Duodenal mucosa (tissue), 2 donors: ENCODE results near the gene PGM3.
"Not testable (repeated sequence)": the region's sequence is repeated elsewhere in the genome, so short reads cannot be mapped to it uniquely, and the experiment has no call there.

Experiments
- H3K27ac ChIP-seq: one replicate; pipeline ENCODE4 v1.7.0; 2013; ENCODE audit warnings: low read depth, low read length
- H3K27me3 ChIP-seq, 2 donors: one replicate each; pipeline ENCODE4 v1.7.0; 2013; ENCODE audit warnings: low read length in 2 of 2, control low read depth in 1 of 2; ENCODE audit not compliant: insufficient read depth in 2 of 2, control insufficient read depth in 1 of 2
- H3K36me3 ChIP-seq, 2 donors: one replicate each; pipeline ENCODE4 v1.7.0; 2013; ENCODE audit warnings: low read length in 2 of 2, control low read depth in 1 of 2; ENCODE audit not compliant: insufficient read depth in 2 of 2, control insufficient read depth in 1 of 2
- H3K4me1 ChIP-seq, 2 donors: one replicate each; pipeline ENCODE4 v1.7.0; 2013; ENCODE audit warnings: low read length in 2 of 2, control low read depth in 1 of 2; ENCODE audit not compliant: insufficient read depth in 2 of 2, control insufficient read depth in 1 of 2
- H3K4me3 ChIP-seq, 2 donors: one replicate each; pipeline ENCODE4 v1.7.0; 2013; ENCODE audit warnings: low read length in 2 of 2, low read depth in 1 of 2
- H3K9ac ChIP-seq, 2 donors: one replicate each; pipeline ENCODE4 v1.7.0; 2013; ENCODE audit warnings: low read length in 2 of 2, low read depth in 1 of 2
- H3K9me3 ChIP-seq, 2 donors: one replicate each; pipeline ENCODE4 v1.7.0; 2013; ENCODE audit warnings: low read length in 2 of 2, control low read depth in 1 of 2; ENCODE audit not compliant: control insufficient read depth in 1 of 2

The PGM3 gene

DNA sequence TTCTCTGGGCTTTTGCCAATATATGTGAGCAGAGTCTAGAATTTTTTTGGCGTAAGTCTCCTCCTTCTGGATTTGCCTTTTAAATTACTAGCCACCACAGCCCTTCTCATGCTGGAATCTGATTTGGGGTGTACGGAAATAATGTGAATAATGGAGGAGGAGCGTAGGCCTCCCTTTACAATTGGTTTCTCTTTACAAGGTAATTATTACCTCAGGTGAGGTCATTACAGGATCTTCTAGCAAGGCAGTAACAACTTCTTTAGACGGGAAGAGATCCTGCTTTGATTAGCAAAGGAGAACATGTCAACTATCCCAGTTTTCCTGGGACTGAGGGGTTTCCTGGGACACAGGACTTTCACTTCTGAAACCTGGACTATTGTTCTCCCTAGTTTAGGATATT is 9.0 kb upstream of the PGM3 start:
- H3K9me3 ChIP-seq = no peaks in the 10 kb centered on the region
- H3K4me1 ChIP-seq = no peaks in the 10 kb centered on the region
- H3K36me3 ChIP-seq = peaks cover 0 to 5% of the 10 kb centered on the region in 2 donors
- no peaks in the 10 kb centered on the region for H3K27me3 ChIP-seq
- no peak overlapping the region for H3K9ac ChIP-seq
- no peak overlapping the region for H3K4me3 ChIP-seq
- H3K27ac ChIP-seq = no peak overlapping the region

DNA sequence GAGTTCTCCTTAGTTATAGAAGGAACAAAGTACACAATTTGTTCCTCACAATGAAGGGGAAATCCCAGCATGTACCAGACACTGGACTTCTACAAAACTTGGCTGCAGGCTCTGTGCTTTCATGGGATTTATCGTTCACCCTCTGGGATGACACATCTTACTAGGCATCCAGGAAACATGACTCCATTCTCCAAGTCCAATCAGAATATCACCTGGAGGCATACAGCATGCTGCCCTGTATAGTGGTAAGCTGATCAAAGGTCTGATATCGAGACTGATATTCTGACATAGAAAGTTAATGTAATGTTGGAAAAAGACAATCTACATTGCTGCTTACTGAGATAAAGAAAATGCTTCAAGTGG is 6.8 kb upstream of the PGM3 start:
- no peak overlapping the region for H3K27ac ChIP-seq

DNA sequence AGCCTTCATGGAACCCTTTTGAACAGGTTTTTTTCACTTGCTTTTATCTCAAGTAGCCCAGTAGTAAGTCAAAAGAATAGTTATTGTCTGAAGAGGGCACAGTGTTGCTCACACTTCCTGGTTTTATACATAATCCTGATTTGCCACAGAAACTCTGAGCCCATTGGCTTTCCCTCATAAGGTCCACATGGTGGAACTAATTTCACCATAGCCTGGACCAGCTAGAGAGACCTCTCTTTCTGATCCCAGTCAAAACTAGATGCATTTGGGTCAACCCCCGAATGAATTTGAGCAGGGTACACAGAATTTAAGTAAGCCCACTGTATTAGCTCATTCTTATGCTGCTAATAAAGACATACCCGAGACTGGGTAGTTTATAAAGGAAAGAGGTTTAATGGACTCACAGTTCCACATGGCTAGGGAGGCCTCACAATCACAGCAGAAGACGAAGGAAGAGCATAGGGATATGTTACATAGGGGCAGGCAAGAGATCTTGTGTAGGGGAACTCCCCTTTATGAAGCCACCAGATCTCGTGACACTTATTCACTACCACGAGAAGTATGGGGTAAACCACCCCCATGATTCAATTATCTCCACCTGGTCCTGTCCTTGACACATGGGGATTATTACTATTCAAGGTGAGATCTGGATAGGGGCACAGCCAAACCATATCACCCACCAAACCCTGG is 6.3 kb upstream of the PGM3 start:
- Histone ChIP-seq H3K4me1 (peaks cover 2 to 3% of the 10 kb centered on the region in 2 donors), H3K4me3 (no peak overlapping the region), H3K27ac (no peak overlapping the region), H3K9me3 (no peaks in the 10 kb centered on the region), H3K27me3 (no peaks in the 10 kb centered on the region), H3K36me3 (peaks cover 5% of the 10 kb centered on the region in 2 donors), H3K9ac (no peak overlapping the region)

More for the DNA sequence above, 6.8 kb upstream of the PGM3 start:
- Histone ChIP-seq H3K4me1 (no peaks in the 10 kb centered on the region), H3K9ac (no peak overlapping the region), H3K4me3 (no peak overlapping the region), H3K36me3 (peaks cover 5% of the 10 kb centered on the region in 2 donors), H3K9me3 (no peaks in the 10 kb centered on the region), H3K27me3 (no peaks in the 10 kb centered on the region)

- peaks cover 5% of the 10 kb centered on the region in 2 donors for H3K36me3 ChIP-seq
- H3K27ac ChIP-seq = no peak overlapping the region
- no peaks in the 10 kb centered on the region for H3K9me3 ChIP-seq
- peaks cover 4 to 6% of the 10 kb centered on the region in 2 donors for H3K4me1 ChIP-seq
- H3K27me3 ChIP-seq = no peaks in the 10 kb centered on the region
- H3K4me3 ChIP-seq = no peak overlapping the region
- H3K9ac ChIP-seq = no peak overlapping the region
These were observed 5.6 kb upstream of the PGM3 start for GRCh38 chr6:83198486-83199172.

GRCh38 chr6:83193747-83194566 is 892 bp upstream of the PGM3 start:
- H3K27ac ChIP-seq = peak overlapping the region; percentile 61
- peak overlapping the region; percentile 83 to 86 for H3K9ac ChIP-seq
- H3K4me1 ChIP-seq = peaks cover 19 to 20% of the 10 kb centered on the region in 2 donors
- no peaks in the 10 kb centered on the region for H3K9me3 ChIP-seq
- H3K27me3 ChIP-seq = no peaks in the 10 kb centered on the region
- peak overlapping the region; percentile 91 to 95 for H3K4me3 ChIP-seq
- peaks cover 9 to 11% of the 10 kb centered on the region in 2 donors for H3K36me3 ChIP-seq

- no peaks in the 10 kb centered on the region for H3K27me3 ChIP-seq
- peaks cover 19 to 20% of the 10 kb centered on the region in 2 donors for H3K4me1 ChIP-seq
- peaks cover 7 to 12% of the 10 kb centered on the region in 2 donors for H3K36me3 ChIP-seq
- peak overlapping the region; percentile 61 for H3K27ac ChIP-seq
- no peaks in the 10 kb centered on the region for H3K9me3 ChIP-seq
- peak overlapping the region; percentile 86 to 93 for H3K9ac ChIP-seq
- peak overlapping the region; percentile 91 to 95 for H3K4me3 ChIP-seq
These were observed 609 bp downstream of the PGM3 start for GRCh38 chr6:83192456-83192855.

GRCh38 chr6:83191974-83192373 is 1.1 kb downstream of the PGM3 start:
- Histone ChIP-seq H3K4me1 (peaks cover 19 to 20% of the 10 kb centered on the region in 2 donors), H3K4me3 (peak overlapping the region; percentile 91 to 95), H3K9ac (peak overlapping the region; percentile 86 to 93), H3K36me3 (peaks cover 5 to 12% of the 10 kb centered on the region in 2 donors)
- H3K27me3 ChIP-seq, H3K9me3 ChIP-seq, H3K27ac ChIP-seq: not testable (repeated sequence)

DNA sequence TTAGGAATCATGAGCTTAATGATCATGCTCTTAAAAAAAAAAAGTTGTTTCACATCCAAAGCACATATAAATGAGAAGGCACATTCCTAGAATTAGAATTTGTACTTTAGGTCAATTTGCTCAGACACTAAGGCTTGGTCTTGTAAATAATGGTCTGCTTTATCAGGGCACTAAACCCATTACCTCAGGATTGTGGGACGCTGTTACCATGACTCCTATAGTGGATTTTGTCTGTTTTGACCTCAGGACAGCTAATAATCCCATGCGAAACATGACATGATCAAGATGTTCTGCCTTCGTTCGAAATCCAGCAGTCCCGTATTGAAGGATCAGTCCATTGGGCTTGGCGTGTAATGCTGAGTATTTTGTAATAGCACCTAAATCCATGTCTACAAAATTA is 2.4 kb downstream of the PGM3 start:
- Histone ChIP-seq H3K4me1 (peaks cover 19 to 20% of the 10 kb centered on the region in 2 donors), H3K9me3 (no peaks in the 10 kb centered on the region), H3K36me3 (peaks cover 8 to 19% of the 10 kb centered on the region in 2 donors), H3K27ac (no peak overlapping the region), H3K4me3 (peak overlapping the region in 1 of 2 donors; percentile 7), H3K27me3 (no peaks in the 10 kb centered on the region), H3K9ac (no peak overlapping the region)

- Histone ChIP-seq H3K9ac (no peak overlapping the region), H3K27me3 (no peaks in the 10 kb centered on the region), H3K9me3 (no peaks in the 10 kb centered on the region), H3K36me3 (peaks cover 16 to 27% of the 10 kb centered on the region in 2 donors), H3K4me1 (peaks cover 14 to 15% of the 10 kb centered on the region in 2 donors), H3K4me3 (no peak overlapping the region), H3K27ac (no peak overlapping the region)
These were observed 4.6 kb downstream of the PGM3 start for GRCh38 chr6:83188501-83188900.

- Histone ChIP-seq H3K36me3 (peaks cover 30 to 46% of the 10 kb centered on the region in 2 donors), H3K9me3 (no peaks in the 10 kb centered on the region)
These were observed 8.0 kb downstream of the PGM3 start for GRCh38 chr6:83185096-83185495.

More at GRCh38 chr6:83185096-83185495, 8.0 kb downstream of the PGM3 start:
- Histone ChIP-seq H3K4me3 (no peak overlapping the region), H3K4me1 (no peaks in the 10 kb centered on the region), H3K27ac (no peak overlapping the region), H3K27me3 (no peaks in the 10 kb centered on the region), H3K9ac (no peak overlapping the region)
